HT1080 (cell line): ENCODE measurements around the gene LUC7L3. TPM values are rescaled to one million over a fixed set of nuclear protein-coding genes. Genes with fewer than 3 reads are reported as not detected.
"Not testable (repeated sequence)": the region's sequence is repeated elsewhere in the genome, so short reads cannot be mapped to it uniquely, and the experiment has no call there.

Experiments
- DNase-seq: peaks from one replicate; pipeline ENCODE4 v3.0.0-alpha.2; 2015; ENCODE audit warnings: low read depth
- total RNA-seq: library from RNA; depleted of rRNA; stranded (reverse); fragments of >200 nt; shearing (Covaris generic); gene quantifications from 2 replicates; pipeline ENCODE4 v1.2.3, GENCODE V29; 2014

Gene LUC7L3
- total RNA-seq, 1 experiment from 2014 or later, result 45.9 TPM

DNA sequence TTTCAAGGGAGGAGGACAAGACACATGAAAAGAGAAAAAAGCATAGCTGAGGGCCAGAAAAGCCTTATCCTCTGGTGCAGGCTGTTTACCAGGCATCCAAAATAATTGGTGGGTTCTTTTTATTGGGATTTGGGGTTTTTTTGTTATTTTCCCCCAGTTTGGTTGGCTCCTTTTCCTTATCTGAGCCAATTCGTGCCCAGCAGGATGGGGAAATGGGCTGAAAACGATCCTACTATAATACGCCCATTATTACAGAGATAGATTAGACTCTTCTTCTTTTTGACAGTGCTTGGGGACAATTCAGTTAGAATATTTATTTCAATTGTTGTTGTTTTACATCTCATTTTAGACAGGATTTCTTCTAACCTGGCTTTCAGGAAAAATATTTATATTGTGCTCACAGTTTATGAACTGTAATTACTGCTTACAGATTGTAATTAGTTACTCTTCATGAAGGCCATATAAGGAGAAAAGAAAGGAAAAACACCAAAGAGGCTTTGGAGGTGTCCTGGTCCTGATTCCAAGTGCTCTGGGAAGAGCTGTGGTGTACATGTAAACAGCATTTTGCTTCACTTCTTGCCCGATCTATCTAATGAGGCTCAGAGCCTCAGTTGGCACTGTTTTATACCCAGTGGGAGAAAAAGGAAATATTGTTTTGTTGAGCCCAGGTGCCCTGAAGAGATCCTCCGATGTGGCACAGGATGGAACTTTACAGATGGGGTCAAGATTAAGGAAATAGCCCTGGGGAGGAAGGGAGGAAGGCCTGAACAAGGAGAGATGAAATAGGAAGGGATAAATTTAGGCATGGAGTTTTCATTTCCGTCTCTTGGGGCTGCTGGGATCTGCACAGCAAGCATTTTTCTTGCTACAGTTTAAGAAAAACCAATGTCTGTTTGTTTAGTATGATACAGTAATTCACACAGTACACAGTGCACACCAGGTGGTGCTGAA, 11.1 kb upstream of the LUC7L3 start:
- no peak for DNase-seq

DNA sequence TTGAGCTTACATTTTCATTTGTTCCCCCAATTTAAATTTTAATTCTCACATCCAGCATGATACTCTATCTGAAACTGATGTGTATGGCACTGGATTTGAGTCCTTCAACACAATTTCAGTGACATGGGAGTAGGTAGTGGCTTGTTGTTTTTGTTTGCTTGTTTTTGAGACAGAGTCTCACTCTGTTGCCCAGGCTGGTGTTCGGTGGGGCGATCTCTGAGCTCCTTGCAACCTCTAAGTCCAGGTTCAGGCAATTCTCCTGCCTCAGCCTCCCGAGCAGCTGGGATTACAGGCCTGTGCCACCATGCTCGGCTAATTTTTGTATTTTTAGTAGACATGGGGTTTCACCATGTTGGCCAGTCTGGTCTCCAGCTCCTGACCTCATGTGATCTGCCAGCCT, 10.3 kb upstream of the LUC7L3 start:
- not testable (repeated sequence) for DNase-seq

DNA sequence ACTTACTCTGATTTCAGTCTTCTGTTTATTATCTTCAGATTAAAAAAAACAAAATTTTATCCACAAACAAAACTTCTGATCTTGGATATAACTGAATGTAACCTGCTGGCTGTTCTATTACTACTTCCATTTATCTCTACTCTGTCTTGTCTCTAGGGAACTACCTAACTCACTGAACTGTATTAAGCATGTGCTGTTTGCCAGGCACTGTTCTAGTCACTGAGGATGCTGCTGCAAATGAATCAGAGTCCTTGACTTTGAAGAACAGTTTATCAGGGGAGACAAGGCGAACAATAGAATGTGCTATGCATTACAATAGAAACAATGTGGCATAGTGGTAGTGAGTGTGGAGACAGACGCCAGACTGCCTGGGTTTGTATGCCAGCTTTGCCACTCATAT, 9.4 kb upstream of the LUC7L3 start:
- no peak for DNase-seq

DNA sequence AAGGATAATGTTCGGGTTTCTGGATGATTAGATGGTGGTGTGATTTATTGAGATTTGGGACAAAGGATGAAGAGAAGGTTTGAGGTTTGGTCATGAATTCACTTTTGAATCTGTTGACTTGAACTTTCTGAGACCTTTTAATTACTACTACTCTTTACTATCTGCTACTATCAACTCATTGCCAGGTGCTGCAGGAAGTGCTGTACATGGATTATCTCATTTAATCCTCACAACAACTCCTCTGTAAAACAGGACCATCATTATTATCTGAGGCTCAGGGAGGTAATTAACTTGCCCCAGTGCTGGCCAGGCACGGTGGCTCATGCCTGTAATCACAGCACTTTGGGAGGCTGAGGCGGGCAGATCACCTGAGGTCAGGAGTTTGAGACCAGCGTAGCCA, 8.8 kb upstream of the LUC7L3 start:
- no peak for DNase-seq

DNA sequence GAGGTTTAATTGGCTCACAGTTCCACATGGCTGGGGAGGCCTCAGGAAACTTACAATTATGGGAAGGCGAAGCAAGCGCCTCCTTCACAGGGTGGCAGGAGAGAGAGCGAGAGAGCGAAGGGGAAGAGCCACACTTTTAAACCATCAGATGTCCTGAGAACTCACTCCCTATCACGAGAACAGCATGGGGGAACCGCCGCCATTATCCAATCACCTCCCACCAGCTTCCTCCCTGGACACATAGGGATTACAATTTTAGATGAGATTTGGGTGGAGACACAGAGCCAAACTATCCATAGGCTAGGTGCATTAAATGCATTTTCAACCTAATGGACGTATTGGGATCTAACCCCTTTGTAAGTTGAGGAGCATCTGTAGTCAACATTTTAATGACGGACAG, 6.8 kb upstream of the LUC7L3 start:
- no peak for DNase-seq

DNA sequence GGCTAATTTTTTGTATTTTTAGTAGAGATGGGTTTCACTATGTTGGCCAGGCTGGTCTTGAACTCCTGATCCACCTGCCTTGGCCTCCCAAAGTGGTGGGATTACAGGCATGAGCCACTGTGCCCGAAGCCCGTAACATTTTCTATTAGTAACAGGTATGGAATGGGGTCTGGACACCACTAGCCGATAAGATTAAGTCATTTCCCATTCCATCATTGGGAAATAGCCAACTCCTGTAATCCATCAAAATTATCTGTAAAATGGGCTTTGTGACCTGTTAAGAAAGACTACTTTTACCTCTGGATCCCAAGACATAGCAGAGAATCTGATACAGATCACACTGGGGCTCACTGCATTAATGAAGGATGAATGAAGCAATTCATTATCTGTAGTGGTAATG, 3.9 kb upstream of the LUC7L3 start:
- DNase-seq, result no peak

DNA sequence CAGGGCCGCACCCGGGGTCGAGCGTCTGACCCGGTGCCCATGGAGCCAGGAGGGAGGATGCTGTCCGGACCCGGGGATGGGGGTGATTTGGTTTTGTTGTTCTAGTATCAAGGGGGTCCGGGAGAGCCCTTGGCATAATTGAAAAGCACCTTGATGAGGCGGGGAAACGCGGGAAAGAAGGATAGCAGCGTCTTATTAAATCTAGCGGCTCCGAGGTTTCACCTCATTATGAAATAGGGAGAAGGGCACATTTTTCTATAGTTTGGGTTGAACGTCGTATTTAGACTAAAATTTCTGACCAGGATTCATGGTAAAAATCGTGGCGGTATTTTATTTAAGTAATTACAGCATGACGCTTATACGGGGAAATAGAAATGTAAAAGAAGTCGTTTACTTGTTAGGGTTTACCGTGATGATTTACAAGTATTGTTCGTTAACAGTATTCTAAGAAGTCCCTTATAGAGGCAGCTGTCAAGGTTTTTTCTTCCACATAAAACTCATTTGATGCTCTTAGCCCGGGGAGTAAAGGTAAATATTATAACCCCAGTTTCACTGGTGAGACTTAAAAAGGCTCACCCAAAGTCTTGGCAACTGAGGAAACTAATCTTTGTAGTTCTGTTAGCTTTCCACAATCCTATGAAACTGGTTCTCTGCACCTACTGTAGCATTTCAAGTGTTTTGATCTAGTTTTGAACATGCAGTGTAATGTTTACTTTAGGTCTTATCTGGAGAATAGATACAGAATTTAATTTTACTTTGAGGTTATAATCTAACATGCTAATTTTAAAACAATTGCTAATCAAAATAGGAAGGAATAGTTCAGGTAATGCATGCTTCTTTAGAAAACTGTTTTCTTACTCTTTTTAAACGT, 756 bp downstream of the LUC7L3 start:
- no peak for DNase-seq

DNA sequence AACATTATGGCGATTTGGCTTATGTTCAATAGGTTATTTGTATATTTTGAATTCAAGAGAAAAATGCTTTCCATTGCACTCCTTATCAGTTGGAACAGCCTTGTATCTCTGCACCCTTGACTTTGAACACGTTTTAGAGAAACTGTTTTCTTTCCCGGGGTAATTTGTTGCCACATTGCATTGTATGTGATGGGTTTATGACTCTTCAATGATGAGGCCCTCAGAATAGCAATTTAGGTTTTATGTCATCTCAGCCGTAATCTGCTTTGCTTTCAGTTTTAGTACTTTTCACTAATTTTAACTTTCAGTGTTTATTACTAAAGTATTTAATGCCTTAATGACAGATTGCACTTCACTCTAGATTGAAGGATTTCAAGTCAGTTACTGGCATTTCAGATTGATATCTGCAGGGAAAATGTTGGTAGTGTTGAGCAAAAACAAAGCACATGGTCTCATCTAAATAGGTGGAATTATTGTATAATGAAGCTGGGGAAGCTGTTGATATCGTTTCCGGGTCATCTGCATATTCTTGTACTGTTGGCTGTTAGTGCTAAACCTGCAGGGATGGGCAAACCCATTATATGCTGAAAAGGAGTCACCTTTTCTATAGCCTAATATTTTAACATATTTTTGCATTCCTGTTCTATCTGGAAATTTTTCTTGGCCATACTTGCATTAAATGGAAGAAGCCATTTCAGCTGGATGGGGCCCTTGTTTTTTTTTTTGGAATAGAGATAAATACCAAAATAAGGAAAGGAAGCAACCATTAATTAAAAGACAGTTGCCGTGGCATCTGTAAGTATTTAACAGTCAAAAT, 2.0 kb downstream of the LUC7L3 start:
- DNase-seq, result no peak

DNA sequence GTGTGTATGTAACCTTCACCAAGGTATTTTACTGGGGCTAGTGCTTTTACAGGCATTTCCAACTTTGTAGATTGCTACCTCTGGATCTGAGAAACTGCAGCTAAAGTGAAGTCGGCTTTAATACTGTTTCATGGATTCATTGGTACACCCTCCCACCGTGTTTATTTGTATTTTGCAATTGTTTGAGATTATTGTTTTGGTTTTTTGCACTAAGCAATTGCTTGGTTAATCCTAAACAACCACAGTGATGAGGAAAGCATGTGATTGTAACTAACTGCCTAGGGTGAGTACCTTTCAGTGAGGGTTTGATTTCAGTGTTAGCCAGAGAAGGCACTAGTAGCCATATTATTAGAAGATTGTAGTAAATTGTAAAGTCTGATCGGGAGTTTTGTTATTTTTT, 3.3 kb downstream of the LUC7L3 start:
- DNase-seq, result no peak

DNA sequence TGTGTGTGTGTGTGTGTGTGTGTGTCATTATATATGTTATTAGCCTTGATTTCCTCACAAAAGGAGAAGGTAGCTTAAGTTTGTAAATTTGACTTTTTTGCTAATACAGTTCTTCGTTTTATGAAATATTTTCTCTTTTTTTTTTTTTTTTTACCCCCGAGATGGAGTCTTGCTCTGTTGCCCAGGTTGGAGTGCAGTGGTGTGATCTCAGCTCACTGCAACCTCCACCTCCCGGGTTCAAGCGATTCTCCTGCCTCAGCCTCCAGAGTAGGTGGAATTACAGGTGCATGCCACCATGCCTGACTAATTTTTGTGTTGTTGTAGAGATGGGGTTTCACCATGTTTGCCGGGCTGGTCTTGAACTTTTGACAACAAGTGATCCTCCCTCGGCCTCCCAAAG, 5.2 kb downstream of the LUC7L3 start:
- not testable (repeated sequence) for DNase-seq

DNA sequence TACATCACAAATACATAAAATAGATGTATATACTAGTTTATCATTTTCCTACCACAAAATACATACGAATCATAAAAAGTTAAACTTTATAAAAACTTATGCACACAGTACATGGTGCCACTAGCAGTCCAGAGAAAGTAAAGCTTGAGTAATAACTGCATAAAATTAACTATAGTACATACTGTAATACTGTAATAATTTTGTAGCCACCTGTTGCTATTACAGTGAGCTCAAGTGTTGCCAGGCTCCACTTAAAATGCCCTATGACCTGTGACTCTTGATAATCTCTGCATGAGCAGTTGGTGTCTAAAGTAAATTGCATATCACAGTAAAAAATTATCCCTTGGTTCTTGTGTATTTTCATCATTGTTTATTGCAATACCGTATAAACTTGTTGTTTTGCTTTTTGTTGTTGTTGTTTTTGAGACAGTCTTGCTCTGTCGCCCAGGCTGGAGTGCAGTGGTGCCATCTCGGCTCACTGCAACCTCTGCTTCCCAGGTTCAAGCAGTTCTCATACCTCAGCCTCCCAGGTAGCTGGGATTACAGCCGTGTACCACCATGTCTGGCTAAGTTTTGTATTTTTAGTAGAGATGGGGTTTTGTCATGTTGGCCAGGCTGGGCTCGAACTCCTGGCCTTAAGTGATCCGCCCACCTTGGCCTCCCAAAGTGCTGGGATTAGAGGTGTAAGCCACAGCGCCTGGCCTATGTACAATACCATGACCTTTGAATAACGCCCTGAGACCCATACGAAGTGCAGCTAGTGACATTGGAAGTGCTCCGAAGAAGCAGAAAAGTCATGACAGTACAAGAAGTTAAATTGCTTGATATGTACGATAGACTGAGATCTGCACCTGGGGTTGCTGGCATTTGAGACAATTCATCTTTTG, 6.6 kb downstream of the LUC7L3 start:
- DNase-seq, result no peak

DNA sequence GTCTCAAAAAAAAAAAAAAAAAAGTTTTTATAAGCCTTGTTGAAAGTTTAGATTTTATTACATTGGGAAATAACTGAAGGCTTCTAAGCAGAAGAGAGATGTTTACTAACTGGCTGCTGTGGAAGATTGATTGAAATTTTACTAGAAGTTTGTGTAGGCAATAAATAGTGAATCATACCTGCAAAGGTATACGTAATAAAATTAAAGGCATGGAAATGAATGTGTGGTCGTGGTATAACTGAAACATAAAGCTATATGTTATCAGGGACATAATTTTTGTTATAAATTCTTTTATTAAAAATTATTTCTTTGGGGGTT, 8.7 kb downstream of the LUC7L3 start:
- no peak for DNase-seq

DNA sequence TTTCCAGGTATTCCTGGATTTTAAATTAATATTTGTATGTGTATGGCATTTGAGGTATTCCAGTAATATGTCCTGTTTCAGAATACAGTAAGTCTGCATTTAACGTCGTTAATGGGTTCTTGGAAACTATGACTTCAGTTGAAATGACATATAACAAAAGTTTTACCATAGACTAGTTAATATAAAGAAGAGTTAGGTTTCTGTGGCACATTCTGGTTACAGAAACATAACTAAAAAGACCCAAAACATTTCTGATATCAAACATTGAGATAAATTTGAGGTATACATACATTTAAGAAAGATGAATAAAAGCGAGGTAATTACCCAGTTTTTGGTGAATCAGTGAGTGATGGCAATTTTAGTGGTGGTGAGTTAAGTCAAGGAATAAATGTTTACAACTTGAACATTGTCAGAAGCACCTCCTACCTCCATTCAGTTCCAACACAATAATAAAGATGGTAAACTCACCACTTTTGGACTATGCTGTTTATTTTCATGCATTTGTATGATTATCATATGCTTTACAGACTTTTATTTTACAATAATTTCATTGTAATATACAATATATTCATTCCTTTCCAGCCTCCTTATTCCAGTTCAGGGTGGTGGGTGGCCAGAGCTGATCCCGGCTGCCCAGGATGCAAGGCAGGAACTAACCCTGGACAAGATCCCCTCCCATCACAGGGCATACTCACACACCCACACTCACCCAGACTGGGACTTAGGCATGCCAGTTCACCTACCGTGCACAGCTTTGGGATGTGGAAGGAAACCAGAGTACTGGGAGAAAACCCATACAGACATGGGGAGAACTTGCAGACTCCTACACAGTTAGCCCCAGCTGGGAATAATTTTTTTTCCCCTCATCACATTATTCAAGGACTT, 9.7 kb downstream of the LUC7L3 start:
- DNase-seq, result no peak

DNA sequence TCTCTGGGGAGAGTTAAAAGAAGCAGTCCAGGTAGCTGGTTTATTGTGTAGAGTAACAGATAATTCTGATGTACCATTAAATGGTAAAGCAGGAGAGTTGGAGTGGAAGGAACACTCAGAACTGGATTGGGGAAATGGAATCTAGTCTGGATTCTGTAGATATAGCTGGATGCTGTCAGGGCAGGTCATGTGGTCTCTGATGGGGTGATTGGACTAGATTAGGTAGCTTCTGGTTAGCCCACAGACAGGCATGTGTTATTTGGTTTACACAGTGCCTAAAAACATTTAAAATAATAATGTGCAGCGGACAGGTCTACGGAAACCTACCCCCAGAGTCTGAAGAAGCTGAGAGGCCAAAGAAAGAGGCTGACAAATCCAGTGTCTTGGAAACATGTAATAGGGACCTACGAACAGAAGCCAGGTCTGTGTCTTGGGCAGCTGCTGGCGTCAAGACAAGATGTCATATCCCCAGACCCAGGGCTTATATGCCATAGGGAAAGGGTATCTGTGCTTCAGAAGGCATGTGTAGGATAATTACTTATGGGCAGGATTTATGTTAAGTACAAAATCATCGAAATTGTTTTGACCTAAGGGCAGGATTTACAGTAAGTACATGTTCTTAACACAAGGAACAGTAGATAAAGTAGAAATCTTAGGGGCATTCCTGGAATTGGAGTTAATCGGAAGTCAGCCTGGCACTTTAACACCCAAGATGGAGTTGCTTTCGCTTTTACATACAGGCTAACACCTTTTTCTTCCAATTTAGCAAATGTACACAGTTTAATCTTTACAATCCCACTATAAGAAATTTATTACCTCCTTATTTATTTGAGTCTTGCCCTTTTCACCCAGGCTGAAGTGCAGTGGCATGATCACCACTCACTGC, 12.4 kb downstream of the LUC7L3 start:
- DNase-seq, result no peak

DNA sequence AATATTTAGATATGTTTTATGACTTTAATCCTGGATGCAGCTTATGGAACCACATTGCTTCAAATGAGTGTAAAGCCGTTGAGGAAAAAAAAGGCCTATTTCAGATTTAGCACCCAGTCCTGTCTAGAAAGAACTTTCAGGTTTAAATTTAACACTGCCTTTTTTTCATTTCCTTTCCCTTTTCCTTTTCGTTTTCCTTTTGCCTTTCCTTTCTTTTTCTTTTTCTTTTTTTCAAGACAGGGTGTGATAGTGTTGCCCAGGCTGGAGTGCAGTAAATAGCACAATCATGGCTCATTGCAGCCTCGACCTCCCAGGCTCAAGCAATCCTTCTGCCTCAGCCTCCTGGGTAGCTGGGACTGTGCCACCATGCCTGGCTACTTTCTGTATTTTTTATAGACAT, 15.9 kb downstream of the LUC7L3 start:
- no peak for DNase-seq

DNA sequence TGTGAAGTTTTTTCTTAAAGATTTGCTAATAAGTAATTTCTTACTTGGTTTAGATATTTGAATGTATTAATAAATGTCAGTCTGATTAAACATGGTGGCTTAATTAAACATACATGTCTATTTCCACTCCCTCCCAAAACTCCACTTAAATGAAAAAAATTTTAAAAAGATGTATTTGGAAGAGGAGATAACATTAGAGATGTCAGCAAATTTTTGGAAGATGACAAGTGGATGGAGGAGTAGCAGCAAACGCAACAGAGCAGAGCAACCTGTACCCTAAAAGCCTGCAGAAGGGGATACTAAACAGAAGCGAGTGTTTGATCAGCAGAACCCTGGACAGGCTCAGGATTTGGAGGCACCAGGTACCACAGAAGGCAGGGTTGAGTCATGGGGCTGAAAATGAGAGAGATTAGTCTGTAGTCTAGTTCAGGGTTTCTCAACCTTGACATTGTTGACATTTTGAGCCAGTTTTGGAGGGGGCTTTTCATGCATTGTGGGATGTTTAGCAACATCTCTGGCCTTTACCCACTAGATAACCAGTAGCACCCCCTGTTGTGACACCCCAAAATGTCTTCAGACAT, 17.8 kb downstream of the LUC7L3 start:
- no peak for DNase-seq

DNA sequence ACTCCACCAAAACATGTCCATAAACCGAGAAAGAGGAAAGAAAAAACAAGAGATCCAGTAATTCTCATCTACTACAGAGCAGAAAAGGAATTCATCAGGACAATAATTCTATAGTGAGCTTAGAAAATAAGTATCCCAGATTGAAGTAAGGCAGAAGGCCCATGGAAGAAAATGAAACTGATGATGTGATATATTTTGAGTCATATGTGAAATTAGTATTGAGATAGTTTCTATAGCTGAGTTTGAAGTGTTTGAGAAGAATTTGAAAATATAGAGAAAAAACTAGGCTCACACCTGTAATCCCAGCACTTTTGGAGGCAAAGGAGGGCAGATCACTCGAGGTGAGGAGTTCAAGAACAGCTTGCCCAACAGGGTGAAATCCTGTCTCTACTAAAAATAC, 19.7 kb downstream of the LUC7L3 start:
- no peak for DNase-seq

DNA sequence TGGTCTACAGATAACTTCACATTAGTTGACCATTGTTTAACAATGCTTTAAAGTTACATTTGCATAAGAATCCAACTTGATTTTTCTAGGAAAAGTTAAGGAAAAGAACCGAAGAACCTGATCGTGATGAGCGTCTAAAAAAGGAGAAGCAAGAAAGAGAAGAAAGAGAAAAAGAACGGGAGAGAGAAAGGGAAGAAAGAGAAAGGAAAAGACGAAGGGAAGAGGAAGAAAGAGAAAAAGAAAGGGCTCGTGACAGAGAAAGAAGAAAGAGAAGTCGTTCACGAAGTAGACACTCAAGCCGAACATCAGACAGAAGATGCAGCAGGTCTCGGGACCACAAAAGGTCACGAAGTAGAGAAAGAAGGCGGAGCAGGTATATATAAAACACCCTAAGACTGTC, 26.2 kb downstream of the LUC7L3 start:
- DNase-seq, result no peak
